HG02798 (cell line): ENCODE data around the gene ARHGAP18.
A peak's percentile ranks its signal among the peaks of the same experiment; 100 is the strongest.

ENCODE experiments used
- ATAC-seq: cut with Tn5 transposase; IDR thresholded peaks from one replicate; pipeline ENCODE4 v1.9.1; 2021; ENCODE audit warnings: mild to moderate bottlenecking; ENCODE audit not compliant: unreplicated experiment, poor library complexity

Gene ARHGAP18

GRCh38 chr6:129726650-129727049 lies 16.7 kb upstream of the ARHGAP18 start:
- no peak for ATAC-seq

GRCh38 chr6:129725341-129725740 lies 15.4 kb upstream of the ARHGAP18 start:
- no peak for ATAC-seq

DNA sequence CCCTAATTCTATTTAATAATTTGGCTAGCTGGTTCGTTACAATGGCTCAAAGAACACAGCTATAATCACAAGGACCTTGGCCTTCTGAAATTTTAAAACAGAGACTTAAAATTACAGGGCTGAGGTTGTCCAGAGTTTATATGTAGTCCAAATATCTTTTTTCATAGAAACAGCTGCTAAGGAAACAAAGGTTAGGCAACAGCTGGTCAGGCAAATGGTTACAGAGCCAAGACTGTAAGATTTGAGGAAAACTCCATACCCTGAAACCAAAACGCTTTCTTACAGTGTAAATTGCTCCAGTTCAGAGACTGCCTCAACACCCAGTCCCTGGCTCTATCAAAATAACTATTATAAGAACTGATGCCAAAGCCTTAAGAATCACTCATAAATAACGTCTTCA lies 9.7 kb upstream of the ARHGAP18 start:
- no peak for ATAC-seq

GRCh38 chr6:129717277-129717676 lies 7.3 kb upstream of the ARHGAP18 start:
- no peak for ATAC-seq

- ATAC-seq, result no peak
These were observed 3.9 kb upstream of the ARHGAP18 start for GRCh38 chr6:129713806-129714333.

GRCh38 chr6:129711271-129711631 lies 1.3 kb upstream of the ARHGAP18 start:
- ATAC-seq, result no peak

DNA sequence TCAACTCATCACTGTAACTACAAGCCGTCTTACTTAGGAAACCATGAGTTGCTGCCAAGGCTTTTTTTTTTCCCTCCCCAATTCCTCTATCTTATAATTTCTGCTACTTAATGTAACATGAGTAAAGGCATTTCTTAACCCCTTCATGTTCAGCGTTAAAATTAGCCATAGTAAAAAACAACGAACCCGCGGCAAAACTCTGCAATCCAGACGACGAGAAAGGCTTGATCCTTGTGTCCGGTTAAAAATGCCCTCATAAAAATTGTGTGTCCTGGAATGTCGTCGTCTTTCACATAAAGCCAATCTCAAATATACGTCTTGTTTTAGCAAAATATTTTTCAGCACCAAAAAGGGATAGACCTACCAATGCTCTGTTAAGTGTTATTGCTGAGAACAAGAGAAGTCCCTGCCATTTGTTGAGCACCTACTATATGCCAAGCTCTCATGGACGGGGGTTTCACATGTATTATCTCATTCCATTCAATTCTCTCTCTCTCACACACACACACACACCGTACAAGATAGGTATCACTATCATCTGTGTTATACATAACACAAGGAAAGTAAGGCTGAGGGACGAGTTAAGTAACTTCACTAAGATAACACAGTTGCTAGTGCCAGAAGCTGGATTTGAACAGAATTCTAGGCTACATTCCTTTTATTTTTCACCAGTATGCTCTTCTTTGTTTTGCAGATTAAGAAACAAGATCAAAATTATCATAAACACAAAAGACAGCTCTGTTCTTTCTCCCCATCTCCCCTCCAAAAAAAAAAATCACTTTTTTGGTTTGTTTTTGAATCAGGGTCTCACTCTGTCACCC lies 683 bp upstream of the ARHGAP18 start:
- no peak for ATAC-seq

- peak; percentile 17 for ATAC-seq
These were observed 695 bp downstream of the ARHGAP18 start for GRCh38 chr6:129709196-129709768.

GRCh38 chr6:129708496-129709195 lies 1.3 kb downstream of the ARHGAP18 start:
- no peak for ATAC-seq

DNA sequence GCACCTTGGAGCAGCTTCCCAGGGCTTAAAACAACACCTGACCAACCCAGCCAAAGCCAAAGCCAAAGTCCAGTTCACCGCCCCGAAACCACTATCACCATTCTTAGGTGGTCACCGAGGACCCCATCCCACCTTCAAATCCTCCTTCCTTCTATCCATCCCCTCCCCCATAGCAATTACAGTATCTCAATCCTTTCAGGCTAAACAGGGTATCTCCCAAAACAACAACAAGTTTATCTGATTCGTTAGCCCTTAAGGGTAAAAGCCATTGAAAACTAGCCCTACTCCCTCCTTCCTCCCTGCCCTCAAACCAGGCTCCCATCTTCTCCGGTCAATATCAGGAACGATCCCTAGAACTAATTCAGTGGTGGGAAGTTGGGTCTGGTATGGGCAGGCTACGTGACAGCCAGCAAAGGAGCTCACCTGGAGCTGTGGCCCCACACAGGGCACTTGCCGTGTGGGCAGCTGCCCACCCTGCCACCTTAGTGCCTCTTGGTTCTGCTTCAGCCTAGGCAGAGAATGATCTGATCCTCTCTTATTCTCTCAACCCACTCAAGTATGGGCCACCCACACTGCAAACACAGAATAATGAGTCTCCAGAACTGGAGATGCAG lies 2.0 kb downstream of the ARHGAP18 start:
- ATAC-seq, result no peak

DNA sequence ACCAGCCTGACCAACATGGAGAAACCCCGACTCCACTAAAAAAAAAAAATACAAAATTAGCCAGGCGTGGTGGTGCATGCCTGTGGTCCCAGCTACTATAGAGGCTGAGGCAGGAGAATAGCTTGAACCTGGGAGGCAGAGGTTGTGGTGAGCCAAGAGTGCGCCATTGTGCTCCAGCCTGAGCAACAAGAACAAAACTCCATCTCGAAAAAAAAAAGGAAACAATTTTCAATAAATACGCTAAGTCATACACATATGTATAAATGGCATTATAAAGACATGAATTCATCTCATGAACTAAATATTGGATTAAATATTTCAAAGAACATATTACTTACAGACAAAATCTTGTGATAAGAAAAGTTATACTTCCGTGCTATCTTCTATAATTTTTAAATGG lies 2.9 kb downstream of the ARHGAP18 start:
- ATAC-seq, result no peak

GRCh38 chr6:129705212-129705611 lies 4.8 kb downstream of the ARHGAP18 start:
- no peak for ATAC-seq

GRCh38 chr6:129704708-129705107 lies 5.3 kb downstream of the ARHGAP18 start:
- ATAC-seq, result no peak

DNA sequence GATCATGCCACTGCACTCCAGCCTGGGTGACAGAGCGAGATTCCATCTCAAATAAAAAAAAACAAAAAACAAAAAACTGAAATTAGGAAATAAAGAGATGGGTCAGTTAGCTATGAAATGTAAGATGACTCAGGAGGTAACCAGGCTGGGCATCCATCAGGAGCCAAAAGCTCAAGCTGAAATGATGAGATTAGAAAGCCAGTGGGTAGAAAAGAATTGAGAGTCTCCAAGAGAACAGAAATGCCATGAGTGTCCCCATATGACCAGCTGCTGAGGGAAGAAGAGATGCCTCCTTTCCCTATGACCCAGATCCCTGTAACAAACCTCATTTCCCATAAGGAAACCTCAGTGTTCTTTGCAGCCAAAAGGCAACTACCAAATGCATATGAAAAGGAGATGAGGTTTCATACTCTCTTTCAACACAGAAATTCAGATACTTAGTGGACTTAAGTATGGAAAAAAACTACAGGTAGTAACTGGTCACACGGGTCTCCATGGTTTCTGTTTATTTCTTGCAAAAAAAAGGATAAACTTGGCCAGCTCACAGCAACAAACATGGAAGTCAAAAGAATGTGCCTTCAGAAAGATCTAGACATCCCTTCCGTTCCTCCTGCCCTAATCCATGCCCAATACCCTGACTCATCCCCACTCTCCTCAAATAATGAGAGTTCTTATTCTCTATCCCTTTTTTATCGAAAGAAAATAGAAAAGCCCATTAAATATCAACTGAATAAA lies 8.1 kb downstream of the ARHGAP18 start:
- ATAC-seq, result no peak

DNA sequence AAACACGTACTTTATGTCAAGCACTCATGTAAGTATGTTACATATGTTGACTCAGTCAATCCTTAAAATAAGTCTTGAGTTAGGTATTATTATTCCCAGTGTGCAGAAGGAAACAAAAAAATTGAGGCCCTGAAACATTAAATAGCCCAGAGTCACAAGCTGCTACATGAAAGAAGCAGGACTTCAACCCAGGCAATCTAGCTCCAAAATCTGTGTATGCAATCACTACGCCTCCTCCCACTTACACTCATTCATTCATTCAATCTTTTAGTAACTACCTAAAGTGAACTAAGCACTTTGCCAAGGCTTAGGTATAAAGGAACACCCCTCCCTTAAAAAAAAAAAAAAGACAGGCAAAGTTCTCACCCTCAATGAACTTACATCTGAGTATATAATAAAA lies 9.3 kb downstream of the ARHGAP18 start:
- ATAC-seq, result no peak

GRCh38 chr6:129699659-129700058 lies 10.3 kb downstream of the ARHGAP18 start:
- ATAC-seq, result no peak

- ATAC-seq, result no peak
These were observed 11.5 kb downstream of the ARHGAP18 start for GRCh38 chr6:129698430-129698829.

GRCh38 chr6:129697788-129698187 lies 12.2 kb downstream of the ARHGAP18 start:
- ATAC-seq, result no peak

- ATAC-seq, result no peak
These were observed 13.1 kb downstream of the ARHGAP18 start for GRCh38 chr6:129696843-129697242.

DNA sequence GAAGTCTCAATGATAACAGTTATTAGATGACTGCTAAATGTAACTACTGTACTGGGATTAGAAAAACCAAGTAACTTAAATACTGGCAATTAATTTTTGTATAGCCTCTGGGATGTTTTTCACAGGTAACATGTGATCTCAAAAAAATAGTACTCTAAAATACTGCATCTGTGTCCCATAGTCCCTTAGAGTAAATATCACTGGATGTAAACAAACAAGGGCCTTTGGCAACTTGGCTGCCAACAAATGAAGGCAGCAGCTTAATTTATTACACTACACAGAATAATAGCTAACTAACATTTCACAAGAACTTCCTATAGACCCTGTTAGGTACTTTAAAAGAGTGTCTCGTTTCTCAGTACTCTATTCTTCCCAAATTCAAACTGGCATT lies 14.0 kb downstream of the ARHGAP18 start:
- no peak for ATAC-seq
